Amygdala (tissue), 56 donors: ENCODE data around the gene COX15.
"Not testable (repeated sequence)": the region's sequence is repeated elsewhere in the genome, so short reads cannot be mapped to it uniquely, and the experiment has no call there.

ENCODE experiments used
- DNase-seq, 56 donors: peaks; one replicate each; lab custom pipeline; 2025; lab: John Stamatoyannopoulos, UW

The COX15 gene

GRCh38 chr10:99742254-99742653 lies 10.3 kb upstream of the COX15 start:
- no peak for DNase-seq

GRCh38 chr10:99740933-99741559 lies 9.1 kb upstream of the COX15 start:
- no peak for DNase-seq

GRCh38 chr10:99740260-99740659 lies 8.3 kb upstream of the COX15 start:
- no peak for DNase-seq

- not testable (repeated sequence) for DNase-seq
These were observed 2.2 kb upstream of the COX15 start for GRCh38 chr10:99734111-99734510.

- no peak for DNase-seq
These were observed 1.4 kb upstream of the COX15 start for GRCh38 chr10:99733366-99733765.

- no peak for DNase-seq
These were observed 458 bp downstream of the COX15 start for GRCh38 chr10:99731306-99732032.

- DNase-seq, result no peak
These were observed 1.9 kb downstream of the COX15 start for GRCh38 chr10:99730026-99730425.

GRCh38 chr10:99720387-99720786 lies 11.5 kb downstream of the COX15 start:
- DNase-seq, result no peak

GRCh38 chr10:99714446-99714845 lies 17.5 kb downstream of the COX15 start:
- DNase-seq, result no peak

- DNase-seq, result peak in 7 of 56 donors; percentile 1 to 31 (median 10)
These were observed 20.7 kb downstream of the COX15 start for GRCh38 chr10:99711129-99711719.

GRCh38 chr10:99709480-99710229 lies 22.3 kb downstream of the COX15 start:
- no peak for DNase-seq

- DNase-seq, result no peak
These were observed 23.4 kb downstream of the COX15 start for GRCh38 chr10:99708428-99709012.

GRCh38 chr10:99700649-99701048 lies 31.3 kb downstream of the COX15 start:
- no peak for DNase-seq

- DNase-seq, result no peak
These were observed 33.3 kb downstream of the COX15 start for GRCh38 chr10:99698504-99699080.

GRCh38 chr10:99695761-99696160 lies 36.2 kb downstream of the COX15 start:
- DNase-seq, result no peak

GRCh38 chr10:99693933-99694583 lies 37.9 kb downstream of the COX15 start:
- DNase-seq, result no peak

GRCh38 chr10:99689461-99689860 lies 42.5 kb downstream of the COX15 start:
- DNase-seq, result no peak

GRCh38 chr10:99685597-99685967 lies 46.3 kb downstream of the COX15 start:
- peak in 2 of 56 donors; percentile 3 to 4 for DNase-seq

GRCh38 chr10:99682752-99683151 lies 49.2 kb downstream of the COX15 start:
- no peak for DNase-seq
